Measurements from ENCODE around the gene VSTM2L. TPM values are rescaled to one million over a fixed set of nuclear protein-coding genes. Genes with fewer than 3 reads are reported as not detected.
A peak's percentile ranks its signal among the peaks of the same experiment; 100 is the strongest.

Gene VSTM2L
- total RNA-seq, 1 donor from 2014 or later, result not detected

GRCh38 chr20:37946946-37947345 lies 44.0 kb downstream of the VSTM2L start:
- no peaks in the 10 kb centered on the region for H3K9me3 ChIP-seq
- no peak for TF ChIP-seq POLR2A (IDR thresholded peaks at IDR 0.05)
- TF ChIP-seq POLR2AphosphoS5 (IDR thresholded peaks at IDR 0.05; ENCODE audit: insufficient read depth in 1 of 2, low read depth in 1 of 2), result no peak
- TF ChIP-seq CTCF (IDR thresholded peaks at IDR 0.05), result no peak
- no peaks in the 10 kb centered on the region for H3K27me3 ChIP-seq
- H3K27ac ChIP-seq, result no peak overlapping the region
- no peaks in the 10 kb centered on the region for H3K4me1 ChIP-seq
- intact Hi-C loops (cut with DNase I), result no loop called here
- DNase-seq (ENCODE audit: extremely low spot score in 2 of 2), result peak; percentile 49 to 65
- no peaks in the 10 kb centered on the region for H3K36me3 ChIP-seq
- H3K4me3 ChIP-seq, result no peak overlapping the region

- Histone ChIP-seq H3K9me3 (no peaks in the 10 kb centered on the region), H3K4me1 (no peaks in the 10 kb centered on the region), H3K4me3 (no peak overlapping the region), H3K27me3 (no peaks in the 10 kb centered on the region), H3K36me3 (no peaks in the 10 kb centered on the region), H3K27ac (no peak overlapping the region)
- peak; percentile 14 to 44 for DNase-seq (ENCODE audit: extremely low spot score in 2 of 2)
- intact Hi-C loops (cut with DNase I), result no loop called here
- no peak for TF ChIP-seq CTCF (IDR thresholded peaks at IDR 0.05)
- no peak for TF ChIP-seq POLR2A (IDR thresholded peaks at IDR 0.05)
- no peak for TF ChIP-seq POLR2AphosphoS5 (IDR thresholded peaks at IDR 0.05; ENCODE audit: insufficient read depth in 1 of 2, low read depth in 1 of 2)
Observed at GRCh38 chr20:37947943-37948342, 45.0 kb downstream of the VSTM2L start.

- Histone ChIP-seq H3K27me3 (no peaks in the 10 kb centered on the region), H3K9me3 (no peaks in the 10 kb centered on the region), H3K4me3 (no peak overlapping the region), H3K27ac (no peak overlapping the region), H3K36me3 (no peaks in the 10 kb centered on the region), H3K4me1 (no peaks in the 10 kb centered on the region)
- TF ChIP-seq CTCF (IDR thresholded peaks at IDR 0.05) (no peak), POLR2A (IDR thresholded peaks at IDR 0.05) (no peak), POLR2AphosphoS5 (IDR thresholded peaks at IDR 0.05; ENCODE audit: insufficient read depth in 1 of 2, low read depth in 1 of 2) (no peak)
- DNase-seq (ENCODE audit: extremely low spot score in 2 of 2), result peak in 1 of 2 donors; percentile 44
- intact Hi-C loops (cut with DNase I), result no loop called here
Observed at GRCh38 chr20:37948956-37949355, 46.0 kb downstream of the VSTM2L start.

GRCh38 chr20:37954190-37954589 lies 51.3 kb downstream of the VSTM2L start:
- Histone ChIP-seq H3K27me3 (no peaks in the 10 kb centered on the region), H3K9me3 (no peaks in the 10 kb centered on the region), H3K27ac (no peak overlapping the region), H3K36me3 (no peaks in the 10 kb centered on the region), H3K4me1 (no peaks in the 10 kb centered on the region), H3K4me3 (no peak overlapping the region)
- TF ChIP-seq POLR2AphosphoS5 (IDR thresholded peaks at IDR 0.05; ENCODE audit: insufficient read depth in 1 of 2, low read depth in 1 of 2), result no peak
- no peak for TF ChIP-seq CTCF (IDR thresholded peaks at IDR 0.05)
- no peak for TF ChIP-seq POLR2A (IDR thresholded peaks at IDR 0.05)
- peak; percentile 1 to 37 for DNase-seq (ENCODE audit: extremely low spot score in 2 of 2)
- intact Hi-C loops (cut with DNase I), result no loop called here

GRCh38 chr20:37954626-37955025 lies 51.7 kb downstream of the VSTM2L start:
- no peaks in the 10 kb centered on the region for H3K9me3 ChIP-seq
- no peak overlapping the region for H3K27ac ChIP-seq
- peak in 1 of 2 donors; percentile 54 for DNase-seq (ENCODE audit: extremely low spot score in 2 of 2)
- H3K4me3 ChIP-seq, result no peak overlapping the region
- H3K36me3 ChIP-seq, result no peaks in the 10 kb centered on the region
- intact Hi-C loops (cut with DNase I), result no loop called here
- H3K4me1 ChIP-seq, result no peaks in the 10 kb centered on the region
- H3K27me3 ChIP-seq, result no peaks in the 10 kb centered on the region
- TF ChIP-seq CTCF (IDR thresholded peaks at IDR 0.05) (no peak), POLR2AphosphoS5 (IDR thresholded peaks at IDR 0.05; ENCODE audit: insufficient read depth in 1 of 2, low read depth in 1 of 2) (no peak), POLR2A (IDR thresholded peaks at IDR 0.05) (no peak)

Measured in vagina (tissue), 2 donors.